Esophagus squamous epithelium (tissue), 5 donors: ENCODE results near the gene MYL9. TPM values are rescaled to one million over a fixed set of nuclear protein-coding genes. Genes with fewer than 3 reads are reported as not detected.
A peak's percentile ranks its signal among the peaks of the same experiment; 100 is the strongest.

Experiments
- DNase-seq: peaks from one replicate; lab custom pipeline; 2025; lab: John Stamatoyannopoulos, UW
- H3K27ac ChIP-seq, 4 donors: fragments of 200-600 bp; sonication (generic); one replicate each; pipeline ENCODE4 v1.5.1; 2016 to 2019; ENCODE audit warnings: mild to moderate bottlenecking in 1 of 4
- H3K27me3 ChIP-seq, 4 donors: fragments of 200-600 bp; sonication (generic); 1 replicate in 3 of 4; 2 replicates in 1 of 4; pipeline versions ENCODE4 v1.5.1 to v1.6.0; 2017 to 2021; ENCODE audit warnings: antibody characterized with exemption in 1 of 4
- H3K36me3 ChIP-seq, 3 donors: fragments of 200-600 bp; sonication (generic); one replicate each; pipeline ENCODE4 v1.5.1; 2016 to 2019
- H3K4me1 ChIP-seq, 3 donors: fragments of 200-600 bp; sonication (generic); one replicate each; pipeline ENCODE4 v1.5.1; 2017 to 2019
- H3K4me3 ChIP-seq, 4 donors: fragments of 200-600 bp; sonication (generic); 1 replicate in 3 of 4; 2 replicates in 1 of 4; pipeline ENCODE4 v1.5.1; 2016 to 2019; ENCODE audit warnings: mild to moderate bottlenecking in 2 of 4, moderate library complexity in 1 of 4
- H3K9me3 ChIP-seq, 3 donors: fragments of 200-600 bp; sonication (generic); one replicate each; pipeline ENCODE4 v1.5.1; 2016 to 2019
- CTCF ChIP-seq, 6 experiments: fragments of 450-650 bp in 4 of 6; fragments of 200-600 bp in 2 of 6; sonication (generic) in 2 of 6; IDR thresholded peaks; one replicate each; pipeline ENCODE4 v1.5.1; 2016 to 2019; ENCODE audit warnings: antibody characterized with exemption in 6 of 6, mild to moderate bottlenecking in 4 of 6, moderate library complexity in 4 of 6
- POLR2A ChIP-seq, 4 donors: fragments of 450-650 bp; IDR thresholded peaks; one replicate each; pipeline ENCODE4 v1.6.1; 2017; ENCODE audit warnings: antibody characterized with exemption in 4 of 4, mild to moderate bottlenecking in 4 of 4, moderate library complexity in 3 of 4
- WGBS, 2 donors: methylation state at CpG; one replicate each; pipeline ENCODE4 v1.1.5; 2018; 5-methylcytosine and 5-hydroxymethylcytosine counted together
- intact Hi-C: fragments of 100-400 bp; cut with DNase I; formaldehyde crosslinking; loops from one replicate; pipeline ENCODE4 v1.15.0; 2022
- total RNA-seq, 4 donors: library from RNA; depleted of rRNA; stranded (reverse); fragments of >200 nt; gene quantifications; one replicate each; pipeline ENCODE4 v1.1.0, GENCODE V29; 2016
- donor health status: DM: yes; HTN: yes; CAD: no.

MYL9 gene
- total RNA-seq, 4 donors from 2014 or later, result 10.7 to 313 (median 60.7) TPM

GRCh38 chr20:36549628-36549941, 8.3 kb downstream of the MYL9 start:
- 83% methylated on average over 4 of the region's 9 CpGs; no CpG with 5 or more reads in 1 of the 2 donors for WGBS, 2 donors
- H3K4me3 ChIP-seq, result no peak overlapping the region
- TF ChIP-seq POLR2A (IDR thresholded peaks at IDR 0.05) (no peak), CTCF (IDR thresholded peaks at IDR 0.05) (no peak)
- no peaks in the 10 kb centered on the region for H3K9me3 ChIP-seq
- H3K27me3 ChIP-seq, result no peaks in the 10 kb centered on the region
- intact Hi-C loops, result loop anchor here (10.0 kb wide), 1 partner anchor 85 kb away; no protein-coding TSS in a partner anchor
- H3K36me3 ChIP-seq, result peaks cover 0 to 38% (median 0%) of the 10 kb centered on the region in 3 donors
- DNase-seq, result no peak
- peaks cover 0 to 53% (median 19%) of the 10 kb centered on the region in 3 donors for H3K4me1 ChIP-seq
- H3K27ac ChIP-seq, result peak overlapping the region; percentile 18 to 75 (median 51)

- H3K36me3 ChIP-seq, result peaks cover 0 to 34% (median 0%) of the 10 kb centered on the region in 3 donors
- H3K4me3 ChIP-seq, result no peak overlapping the region
- TF ChIP-seq POLR2A (IDR thresholded peaks at IDR 0.05) (no peak), CTCF (IDR thresholded peaks at IDR 0.05) (no peak)
- WGBS, 2 donors, result 33 to 57% methylated on average over 1 to 13 of the region's 16 CpGs
- H3K9me3 ChIP-seq, result no peaks in the 10 kb centered on the region
- no peaks in the 10 kb centered on the region for H3K27me3 ChIP-seq
- DNase-seq, result no peak
- intact Hi-C loops, result loop anchor here (10.0 kb wide), 1 partner anchor 85 kb away; no protein-coding TSS in a partner anchor
- peak overlapping the region; percentile 12 to 75 (median 51) for H3K27ac ChIP-seq
- peaks cover 0 to 48% (median 18%) of the 10 kb centered on the region in 3 donors for H3K4me1 ChIP-seq
These were observed 8.8 kb downstream of the MYL9 start for GRCh38 chr20:36549942-36550789.

DNA sequence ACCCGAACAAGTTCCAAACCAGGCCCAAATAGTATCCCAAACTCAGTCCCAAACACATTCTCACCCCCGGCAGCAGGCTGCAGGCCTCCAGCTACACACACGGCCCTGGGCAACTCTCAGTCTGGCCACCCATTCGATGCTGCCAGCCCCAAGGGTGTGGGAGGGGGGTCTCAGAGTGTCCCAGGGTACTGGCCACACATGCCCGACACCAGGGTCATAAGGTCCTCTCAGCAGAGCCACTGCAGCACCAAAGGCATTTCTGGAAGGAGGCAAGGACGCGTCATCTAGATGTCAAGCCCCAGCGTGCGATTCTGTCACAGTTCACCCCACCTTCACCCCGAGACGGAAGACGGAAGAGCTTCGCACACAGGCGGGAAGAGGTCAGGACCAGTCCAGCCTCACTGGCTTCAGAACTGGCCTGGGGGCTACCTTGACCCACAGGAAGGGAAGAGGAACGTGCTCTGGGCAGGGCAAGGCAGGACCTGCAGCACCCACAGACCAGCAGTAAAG, 9.5 kb downstream of the MYL9 start:
- Histone ChIP-seq H3K27me3 (no peaks in the 10 kb centered on the region), H3K36me3 (peaks cover 0 to 32% (median 0%) of the 10 kb centered on the region in 3 donors), H3K27ac (peak overlapping the region; percentile 26 to 75 (median 51)), H3K4me3 (no peak overlapping the region), H3K4me1 (peaks cover 0 to 44% (median 16%) of the 10 kb centered on the region in 3 donors), H3K9me3 (no peaks in the 10 kb centered on the region)
- intact Hi-C loops, result no loop called here
- 19 to 27% methylated on average over 2 to 9 of the region's 15 CpGs for WGBS, 2 donors
- TF ChIP-seq CTCF (IDR thresholded peaks at IDR 0.05), result no peak
- no peak for TF ChIP-seq POLR2A (IDR thresholded peaks at IDR 0.05)
- DNase-seq, result no peak

- Histone ChIP-seq H3K4me1 (peaks cover 0 to 24% (median 16%) of the 10 kb centered on the region in 3 donors), H3K36me3 (no peaks in the 10 kb centered on the region), H3K27me3 (no peaks in the 10 kb centered on the region), H3K4me3 (no peak overlapping the region), H3K9me3 (no peaks in the 10 kb centered on the region), H3K27ac (no peak overlapping the region)
- no peak for TF ChIP-seq POLR2A (IDR thresholded peaks at IDR 0.05)
- TF ChIP-seq CTCF (IDR thresholded peaks at IDR 0.05), result no peak
- DNase-seq, result no peak
- intact Hi-C loops, result loop anchor here (5.0 kb wide), 1 partner anchor 47 kb away; no protein-coding TSS in a partner anchor
- 87 to 92% methylated on average over 2 of the region's 2 CpGs for WGBS, 2 donors
These were observed 13.9 kb downstream of the MYL9 start for GRCh38 chr20:36555248-36555647.

DNA sequence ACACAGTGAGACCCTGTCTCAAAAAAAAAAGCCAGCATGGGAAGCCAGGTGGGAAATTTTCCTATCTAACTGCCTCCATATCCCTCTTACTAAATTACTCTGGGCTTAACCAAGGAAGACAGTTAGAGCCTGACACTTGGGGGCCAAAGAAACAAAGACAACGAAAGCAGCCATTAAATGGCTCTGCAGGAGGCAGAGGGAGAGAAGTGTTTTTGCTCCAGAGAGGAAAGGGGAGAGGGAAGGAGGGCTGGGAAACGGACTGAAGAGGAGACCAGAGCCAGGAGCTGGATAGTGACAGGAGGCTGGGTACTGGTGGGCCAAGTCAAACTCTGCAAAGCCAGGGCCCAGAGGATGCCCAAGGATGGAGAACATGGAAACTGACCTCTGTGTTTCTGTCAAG, 21.4 kb downstream of the MYL9 start:
- peaks cover 0 to 6% (median 0%) of the 10 kb centered on the region in 4 donors for H3K27me3 ChIP-seq
- no peaks in the 10 kb centered on the region for H3K4me1 ChIP-seq
- H3K4me3 ChIP-seq, result no peak overlapping the region
- intact Hi-C loops, result no loop called here
- H3K36me3 ChIP-seq, result no peaks in the 10 kb centered on the region
- WGBS, 2 donors, result 78 to 81% methylated on average over 2 of the region's 2 CpGs
- DNase-seq, result no peak
- H3K9me3 ChIP-seq, result peaks cover 0 to 12% (median 4%) of the 10 kb centered on the region in 3 donors
- no peak for TF ChIP-seq POLR2A (IDR thresholded peaks at IDR 0.05)
- no peak for TF ChIP-seq CTCF (IDR thresholded peaks at IDR 0.05)
- no peak overlapping the region for H3K27ac ChIP-seq
